HepG2 (cell line): ENCODE data around the gene FUCA2. TPM values are rescaled to one million over a fixed set of nuclear protein-coding genes. Genes with fewer than 3 reads are reported as not detected.

Experiments
- CEBPG ChIP-seq: IDR thresholded peaks from 2 replicates; pipeline ENCODE4 v1.6.1; 2016
- ETV5 ChIP-seq: IDR thresholded peaks from 2 replicates; pipeline ENCODE4 v1.6.1; 2018; ENCODE audit warnings: missing biosample characterization, missing genetic modification reagents, inconsistent platforms, borderline replicate concordance
- ISL2 ChIP-seq: sonication (generic); formaldehyde crosslinking; IDR thresholded peaks from 2 replicates; pipeline ENCODE4 v1.5.0; 2020; ENCODE audit warnings: missing genetic modification reagents
- KAT2B ChIP-seq: fragments of 150-350 bp; IDR thresholded peaks from 2 replicates; pipeline ENCODE4 v1.6.1; 2014; ENCODE audit warnings: low read depth, low read length, borderline replicate concordance
- LCORL ChIP-seq, 2 experiments: fragments of 450-650 bp in 1 of 2; sonication (generic) in 1 of 2; formaldehyde crosslinking in 1 of 2; IDR thresholded peaks; 2 replicates each; pipeline versions ENCODE4 v1.5.0 to v1.6.1; 2017 to 2020; ENCODE audit warnings: antibody characterized with exemption in 1 of 2, missing genetic modification reagents in 1 of 2
- PAF1 ChIP-seq: IDR thresholded peaks from 2 replicates; pipeline ENCODE4 v1.6.1; 2016; ENCODE audit warnings: missing genetic modification reagents, missing compliant biosample characterization
- PAX8 ChIP-seq: sonication (generic); formaldehyde crosslinking; IDR thresholded peaks from 2 replicates; pipeline ENCODE4 v1.8.0; 2022; ENCODE audit warnings: mild to moderate bottlenecking, missing genetic modification reagents, borderline replicate concordance
- PLRG1 ChIP-seq: fragments of 450-650 bp; conservative IDR thresholded peaks from 2 replicates; pipeline ENCODE4 v1.6.1; 2016
- PRDM15 ChIP-seq: sonication (generic); formaldehyde crosslinking; IDR thresholded peaks from 2 replicates; pipeline ENCODE4 v1.4.0; 2020; ENCODE audit warnings: missing genetic modification reagents
- PRMT3 ChIP-seq: sonication (generic); formaldehyde crosslinking; IDR thresholded peaks from 2 replicates; pipeline ENCODE4 v1.8.1; 2022; ENCODE audit warnings: low read depth, mild to moderate bottlenecking, moderate library complexity, missing genetic modification reagents, borderline replicate concordance
- RFX1 ChIP-seq: fragments of 450-650 bp; IDR thresholded peaks from 2 replicates; pipeline ENCODE4 v1.6.1; 2017
- ZNF17 ChIP-seq: sonication (generic); formaldehyde crosslinking; IDR thresholded peaks from 2 replicates; pipeline ENCODE4 v1.5.0; 2020; ENCODE audit warnings: mild to moderate bottlenecking, missing genetic modification reagents
- ZNF180 ChIP-seq: sonication (generic); formaldehyde crosslinking; IDR thresholded peaks from 2 replicates; pipeline ENCODE4 v1.4.0; 2020; ENCODE audit warnings: low read depth, missing genetic modification reagents, borderline replicate concordance
- ZNF552 ChIP-seq: sonication (generic); formaldehyde crosslinking; IDR thresholded peaks from 2 replicates; pipeline ENCODE4 v1.9.0; 2022; ENCODE audit warnings: missing genetic modification reagents, mild to moderate bottlenecking, borderline replicate concordance
- ZNF558 ChIP-seq: sonication (generic); formaldehyde crosslinking; IDR thresholded peaks from 2 replicates; pipeline ENCODE4 v1.9.0; 2022; ENCODE audit warnings: mild to moderate bottlenecking, missing genetic modification reagents, borderline replicate concordance
- ZNF672 ChIP-seq: sonication (generic); formaldehyde crosslinking; IDR thresholded peaks from 2 replicates; pipeline ENCODE4 v1.8.1; 2022; ENCODE audit warnings: missing genetic modification reagents
- ZNF792 ChIP-seq: IDR thresholded peaks from 2 replicates; pipeline ENCODE4 v1.6.1; 2016
- ZNF841 ChIP-seq: sonication (generic); formaldehyde crosslinking; IDR thresholded peaks from 2 replicates; pipeline ENCODE4 v1.8.1; 2023; ENCODE audit warnings: missing genetic modification reagents, borderline replicate concordance
- ZSCAN20 ChIP-seq: sonication (generic); formaldehyde crosslinking; IDR thresholded peaks from 2 replicates; pipeline ENCODE4 v1.4.0; 2020; ENCODE audit warnings: missing genetic modification reagents, mild to moderate bottlenecking, borderline replicate concordance
- polyA plus RNA-seq, 8 experiments: library from polyadenylated mRNA; depleted of rRNA in 3 of 8; stranded (reverse) in 7 of 8; unstranded in 1 of 8; fragments of >200 nt; fragmentation: Illumina TruSeq in 4 of 8; extraction: Trizol in 4 of 8; gene quantifications; 2 replicates each; pipeline versions ENCODE4 v1.2.1 to v1.2.3, GENCODE V29; 2011 to 2016; ENCODE audit warnings: low read depth in 4 of 8, missing spikeins in 1 of 8, mixed read lengths in 1 of 8; ENCODE audit not compliant: insufficient read depth in 1 of 8
- total RNA-seq, 5 experiments: library from RNA; depleted of rRNA; stranded (reverse); fragments of >200 nt; fragmentation: Illumina TruSeq; extraction: Trizol; gene quantifications; 2 replicates each; pipeline ENCODE4 v1.2.3, GENCODE V29; 2016; ENCODE audit warnings: low read depth in 1 of 5
- TF ChIP-seq, protein P1 (sequence below): sonication (generic); formaldehyde crosslinking; conservative IDR thresholded peaks from 2 replicates; pipeline ENCODE4 v1.5.0; 2020; ENCODE audit warnings: missing genetic modification reagents
- TF ChIP-seq, protein P2 (sequence below): sonication (generic); formaldehyde crosslinking; IDR thresholded peaks from 2 replicates; pipeline ENCODE4 v1.4.0; 2020; ENCODE audit warnings: missing genetic modification reagents
- TF ChIP-seq, protein P3 (sequence below): sonication (generic); formaldehyde crosslinking; IDR thresholded peaks from 2 replicates; pipeline ENCODE4 v1.8.0; 2022; ENCODE audit warnings: mild to moderate bottlenecking, missing genetic modification reagents, borderline replicate concordance
- TF ChIP-seq, protein P4 (sequence below): sonication (generic); formaldehyde crosslinking; IDR thresholded peaks from 2 replicates; pipeline ENCODE4 v1.4.0; 2020; ENCODE audit warnings: missing genetic modification reagents; ENCODE audit errors: not compliant biosample characterization

Gene FUCA2
- total and polyA plus RNA-seq, 2 of the 13 experiments (the other 11 are each of a cell fraction or from before 2014, with no cell fraction given) = 87.4 to 144 TPM

GRCh38 chr6:143535189-143535614 lies 23.7 kb upstream of the FUCA2 start (continued):
- TF ChIP-seq, protein P1, sequence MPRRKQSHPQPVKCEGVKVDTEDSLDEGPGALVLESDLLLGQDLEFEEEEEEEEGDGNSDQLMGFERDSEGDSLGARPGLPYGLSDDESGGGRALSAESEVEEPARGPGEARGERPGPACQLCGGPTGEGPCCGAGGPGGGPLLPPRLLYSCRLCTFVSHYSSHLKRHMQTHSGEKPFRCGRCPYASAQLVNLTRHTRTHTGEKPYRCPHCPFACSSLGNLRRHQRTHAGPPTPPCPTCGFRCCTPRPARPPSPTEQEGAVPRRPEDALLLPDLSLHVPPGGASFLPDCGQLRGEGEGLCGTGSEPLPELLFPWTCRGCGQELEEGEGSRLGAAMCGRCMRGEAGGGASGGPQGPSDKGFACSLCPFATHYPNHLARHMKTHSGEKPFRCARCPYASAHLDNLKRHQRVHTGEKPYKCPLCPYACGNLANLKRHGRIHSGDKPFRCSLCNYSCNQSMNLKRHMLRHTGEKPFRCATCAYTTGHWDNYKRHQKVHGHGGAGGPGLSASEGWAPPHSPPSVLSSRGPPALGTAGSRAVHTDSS (CRISPR knock-in tag) = no peak
- TF ChIP-seq, protein P2, sequence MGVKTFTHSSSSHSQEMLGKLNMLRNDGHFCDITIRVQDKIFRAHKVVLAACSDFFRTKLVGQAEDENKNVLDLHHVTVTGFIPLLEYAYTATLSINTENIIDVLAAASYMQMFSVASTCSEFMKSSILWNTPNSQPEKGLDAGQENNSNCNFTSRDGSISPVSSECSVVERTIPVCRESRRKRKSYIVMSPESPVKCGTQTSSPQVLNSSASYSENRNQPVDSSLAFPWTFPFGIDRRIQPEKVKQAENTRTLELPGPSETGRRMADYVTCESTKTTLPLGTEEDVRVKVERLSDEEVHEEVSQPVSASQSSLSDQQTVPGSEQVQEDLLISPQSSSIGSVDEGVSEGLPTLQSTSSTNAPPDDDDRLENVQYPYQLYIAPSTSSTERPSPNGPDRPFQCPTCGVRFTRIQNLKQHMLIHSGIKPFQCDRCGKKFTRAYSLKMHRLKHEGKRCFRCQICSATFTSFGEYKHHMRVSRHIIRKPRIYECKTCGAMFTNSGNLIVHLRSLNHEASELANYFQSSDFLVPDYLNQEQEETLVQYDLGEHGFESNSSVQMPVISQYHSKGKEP (CRISPR knock-in tag) = no peak
- no peak for TF ChIP-seq CEBPG (CRISPR knock-in tag)
- TF ChIP-seq LCORL (IDR thresholded peaks at IDR 0.05) = no peak
- TF ChIP-seq LCORL (CRISPR knock-in tag; IDR thresholded peaks at IDR 0.05) = peak; percentile 76
- TF ChIP-seq ZNF792 (CRISPR knock-in tag) = 0 out of 2 replicates have a peak, but pooled peaks have one; percentile 42
- TF ChIP-seq PRMT3 (CRISPR knock-in tag) = no peak
- no peak for TF ChIP-seq ZNF17 (CRISPR knock-in tag)
- TF ChIP-seq PRDM15 (CRISPR knock-in tag) = no peak
- no peak for TF ChIP-seq RFX1
- TF ChIP-seq ZSCAN20 (CRISPR knock-in tag) = no peak
- no peak for TF ChIP-seq PLRG1
- TF ChIP-seq PAX8 (CRISPR knock-in tag) = no peak
- TF ChIP-seq ZNF180 (CRISPR knock-in tag) = no peak
- TF ChIP-seq, protein P3, sequence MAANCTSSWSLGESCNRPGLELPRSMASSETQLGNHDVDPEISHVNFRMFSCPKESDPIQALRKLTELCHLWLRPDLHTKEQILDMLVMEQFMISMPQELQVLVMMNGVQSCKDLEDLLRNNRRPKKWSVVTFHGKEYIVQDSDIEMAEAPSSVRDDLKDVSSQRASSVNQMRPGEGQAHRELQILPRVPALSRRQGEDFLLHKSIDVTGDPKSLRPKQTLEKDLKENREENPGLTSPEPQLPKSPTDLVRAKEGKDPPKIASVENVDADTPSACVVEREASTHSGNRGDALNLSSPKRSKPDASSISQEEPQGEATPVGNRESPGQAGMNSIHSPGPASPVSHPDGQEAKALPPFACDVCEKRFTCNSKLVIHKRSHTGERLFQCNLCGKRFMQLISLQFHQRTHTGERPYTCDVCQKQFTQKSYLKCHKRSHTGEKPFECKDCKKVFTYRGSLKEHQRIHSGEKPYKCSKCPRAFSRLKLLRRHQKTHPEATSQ (CRISPR knock-in tag) = no peak
- TF ChIP-seq ISL2 = 0 out of 2 replicates have a peak, but pooled peaks have one; percentile 35
- no peak for TF ChIP-seq ZNF552 (CRISPR knock-in tag)
- TF ChIP-seq ZNF558 (CRISPR knock-in tag) = no peak
- 0 out of 2 replicates have a peak, but pooled peaks have one; percentile 11 for TF ChIP-seq ETV5
- TF ChIP-seq ZNF841 (CRISPR knock-in tag) = no peak
- no peak for TF ChIP-seq PAF1 (CRISPR knock-in tag)
- no peak for TF ChIP-seq KAT2B
- TF ChIP-seq, protein P4, sequence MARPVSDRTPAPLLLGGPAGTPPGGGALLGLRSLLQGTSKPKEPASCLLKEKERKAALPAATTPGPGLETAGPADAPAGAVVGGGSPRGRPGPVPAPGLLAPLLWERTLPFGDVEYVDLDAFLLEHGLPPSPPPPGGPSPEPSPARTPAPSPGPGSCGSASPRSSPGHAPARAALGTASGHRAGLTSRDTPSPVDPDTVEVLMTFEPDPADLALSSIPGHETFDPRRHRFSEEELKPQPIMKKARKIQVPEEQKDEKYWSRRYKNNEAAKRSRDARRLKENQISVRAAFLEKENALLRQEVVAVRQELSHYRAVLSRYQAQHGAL = no peak
- TF ChIP-seq ZNF672 (CRISPR knock-in tag) = no peak
